ENCODE data around the gene DTX3L. TPM values are rescaled to one million over a fixed set of nuclear protein-coding genes. Genes with fewer than 3 reads are reported as not detected.
"Not testable (repeated sequence)": the region's sequence is repeated elsewhere in the genome, so short reads cannot be mapped to it uniquely, and the experiment has no call there.

Gene DTX3L
- total RNA-seq, 3 donors from 2014 or later, result 56.0 to 68.3 (median 59.9) TPM

GRCh38 chr3:122562923-122563716 lies 1.0 kb upstream of the DTX3L start:
- no peak for TF ChIP-seq CTCF (IDR thresholded peaks at IDR 0.05)
- no peak for ATAC-seq
- Histone ChIP-seq H3K4me3 (no peak overlapping the region), H3K36me3 (ENCODE audit: low read depth) (no peaks in the 10 kb centered on the region), H3K4me1 (ENCODE audit: low read depth) (peaks cover 13% of the 10 kb centered on the region), H3K9me3 (no peaks in the 10 kb centered on the region)
- DNase-seq, result no peak
- intact Hi-C loops (cut with DNase I, micrococcal nuclease), result loop anchor here (5.0 kb wide), 2 partner anchors 114 to 119 kb away; partner anchors contain the start of gene PARP14 (in 1 of the 2)

GRCh38 chr3:122563717-122564025 lies 467 bp upstream of the DTX3L start:
- DNase-seq (peak in 2 of 3 donors; percentile 24 to 33), ATAC-seq (peak; percentile 18)
- Histone ChIP-seq H3K4me3 (peak overlapping the region; percentile 52), H3K4me1 (ENCODE audit: low read depth) (peaks cover 13% of the 10 kb centered on the region), H3K9me3 (no peaks in the 10 kb centered on the region), H3K36me3 (ENCODE audit: low read depth) (no peaks in the 10 kb centered on the region)
- intact Hi-C loops (cut with DNase I, micrococcal nuclease), result loop anchor here (5.0 kb wide), 2 partner anchors 114 to 119 kb away; partner anchors contain the start of gene PARP14 (in 1 of the 2)
- TF ChIP-seq CTCF (IDR thresholded peaks at IDR 0.05), result no peak

- DNase-seq; H3K36me3 ChIP-seq (ENCODE audit: low read depth); H3K9me3 ChIP-seq; H3K4me3 ChIP-seq; ATAC-seq; H3K4me1 ChIP-seq (ENCODE audit: low read depth); intact Hi-C loops (cut with DNase I, micrococcal nuclease): not testable (repeated sequence)
Measured at GRCh38 chr3:122568131-122568530, 4.0 kb downstream of the DTX3L start.

GRCh38 chr3:122568755-122569154 lies 4.6 kb downstream of the DTX3L start:
- peaks cover 4% of the 10 kb centered on the region for H3K36me3 ChIP-seq (ENCODE audit: low read depth)
- no peak for TF ChIP-seq CTCF (IDR thresholded peaks at IDR 0.05)
- no peaks in the 10 kb centered on the region for H3K9me3 ChIP-seq
- intact Hi-C loops (cut with DNase I, micrococcal nuclease), result no loop called here
- ATAC-seq (no peak), DNase-seq (no peak)
- peaks cover 3% of the 10 kb centered on the region for H3K4me1 ChIP-seq (ENCODE audit: low read depth)
- no peak overlapping the region for H3K4me3 ChIP-seq

- Histone ChIP-seq H3K4me1 (ENCODE audit: low read depth) (no peaks in the 10 kb centered on the region), H3K36me3 (ENCODE audit: low read depth) (peaks cover 4% of the 10 kb centered on the region), H3K9me3 (no peaks in the 10 kb centered on the region), H3K4me3 (no peak overlapping the region)
- DNase-seq (peak in 1 of 3 donors; percentile 9), ATAC-seq (peak; percentile 72)
- TF ChIP-seq CTCF (IDR thresholded peaks at IDR 0.05), result no peak
- intact Hi-C loops (cut with DNase I, micrococcal nuclease), result no loop called here
Measured at GRCh38 chr3:122572940-122573412, 8.8 kb downstream of the DTX3L start.

GRCh38 chr3:122576174-122576940 lies 12.2 kb downstream of the DTX3L start:
- DNase-seq, result no peak
- no peaks in the 10 kb centered on the region for H3K9me3 ChIP-seq
- peaks cover 3% of the 10 kb centered on the region for H3K36me3 ChIP-seq (ENCODE audit: low read depth)
- H3K4me1 ChIP-seq (ENCODE audit: low read depth), result no peaks in the 10 kb centered on the region
- intact Hi-C loops (cut with DNase I, micrococcal nuclease), result no loop called here
- no peak for TF ChIP-seq CTCF (IDR thresholded peaks at IDR 0.05)
- peak; percentile 72 for ATAC-seq
- no peak overlapping the region for H3K4me3 ChIP-seq
